ENCODE data around the gene MBOAT2.

The MBOAT2 gene

GRCh38 chr2:8853426-8853825 is 150.1 kb downstream of the MBOAT2 start:
- no peak for DNase-seq

GRCh38 chr2:8851811-8852560 is 151.5 kb downstream of the MBOAT2 start:
- DNase-seq = no peak

GRCh38 chr2:8850845-8851487 is 152.5 kb downstream of the MBOAT2 start:
- no peak for DNase-seq

GRCh38 chr2:8849327-8849726 is 154.2 kb downstream of the MBOAT2 start:
- DNase-seq = no peak

- DNase-seq = no peak
Observed at GRCh38 chr2:8848328-8849100, 155.0 kb downstream of the MBOAT2 start.

GRCh38 chr2:8847400-8847799 is 156.1 kb downstream of the MBOAT2 start:
- no peak for DNase-seq

GRCh38 chr2:8841932-8842331 is 161.6 kb downstream of the MBOAT2 start:
- DNase-seq = no peak

GRCh38 chr2:8840475-8841091 is 162.9 kb downstream of the MBOAT2 start:
- DNase-seq = no peak

- DNase-seq = no peak
Observed at GRCh38 chr2:8839189-8839965, 164.1 kb downstream of the MBOAT2 start.

GRCh38 chr2:8837795-8838140 is 165.7 kb downstream of the MBOAT2 start:
- DNase-seq = no peak

- DNase-seq = peak; percentile 89 to 92
Observed at GRCh38 chr2:8836971-8837794, 166.3 kb downstream of the MBOAT2 start, which contains the start of gene KIDINS220. Gene KIDINS220 (minus strand): TSS chr2:8837613. CDS start chr2:8827093, 10,520 bp downstream.

GRCh38 chr2:8835279-8835678 is 168.2 kb downstream of the MBOAT2 start:
- DNase-seq = no peak

- no peak for DNase-seq
Observed at GRCh38 chr2:8833853-8834252, 169.6 kb downstream of the MBOAT2 start.

- DNase-seq = no peak
Observed at GRCh38 chr2:8831516-8831915, 172.0 kb downstream of the MBOAT2 start.

- DNase-seq = no peak
Observed at GRCh38 chr2:8827729-8828128, 175.8 kb downstream of the MBOAT2 start.

- DNase-seq = no peak
Observed at GRCh38 chr2:8822218-8822617, 181.3 kb downstream of the MBOAT2 start.

GRCh38 chr2:8821276-8822217 is 181.9 kb downstream of the MBOAT2 start:
- DNase-seq = no peak

GRCh38 chr2:8819948-8820347 is 183.5 kb downstream of the MBOAT2 start:
- no peak for DNase-seq

- no peak for DNase-seq
Observed at GRCh38 chr2:8819194-8819593, 184.3 kb downstream of the MBOAT2 start.

- DNase-seq = no peak
Observed at GRCh38 chr2:8817221-8817620, 186.3 kb downstream of the MBOAT2 start.
